ENCODE data around the gene INPP4A. TPM values are rescaled to one million over a fixed set of nuclear protein-coding genes. Genes with fewer than 3 reads are reported as not detected.

The INPP4A gene
- total RNA-seq, 4 donors from 2014 or later, result 30.2 to 45.1 (median 37.8) TPM

- peaks cover 14 to 70% (median 39%) of the 10 kb centered on the region in 3 donors for H3K4me1 ChIP-seq
- peak overlapping the region; percentile 93 to 99 (median 96) for H3K27ac ChIP-seq
- TF ChIP-seq POLR2A (IDR thresholded peaks at IDR 0.05), result no peak
- no peak for TF ChIP-seq EP300 (IDR thresholded peaks at IDR 0.05)
- TF ChIP-seq POLR2AphosphoS5 (IDR thresholded peaks at IDR 0.05), result no peak
- TF ChIP-seq, protein P1, sequence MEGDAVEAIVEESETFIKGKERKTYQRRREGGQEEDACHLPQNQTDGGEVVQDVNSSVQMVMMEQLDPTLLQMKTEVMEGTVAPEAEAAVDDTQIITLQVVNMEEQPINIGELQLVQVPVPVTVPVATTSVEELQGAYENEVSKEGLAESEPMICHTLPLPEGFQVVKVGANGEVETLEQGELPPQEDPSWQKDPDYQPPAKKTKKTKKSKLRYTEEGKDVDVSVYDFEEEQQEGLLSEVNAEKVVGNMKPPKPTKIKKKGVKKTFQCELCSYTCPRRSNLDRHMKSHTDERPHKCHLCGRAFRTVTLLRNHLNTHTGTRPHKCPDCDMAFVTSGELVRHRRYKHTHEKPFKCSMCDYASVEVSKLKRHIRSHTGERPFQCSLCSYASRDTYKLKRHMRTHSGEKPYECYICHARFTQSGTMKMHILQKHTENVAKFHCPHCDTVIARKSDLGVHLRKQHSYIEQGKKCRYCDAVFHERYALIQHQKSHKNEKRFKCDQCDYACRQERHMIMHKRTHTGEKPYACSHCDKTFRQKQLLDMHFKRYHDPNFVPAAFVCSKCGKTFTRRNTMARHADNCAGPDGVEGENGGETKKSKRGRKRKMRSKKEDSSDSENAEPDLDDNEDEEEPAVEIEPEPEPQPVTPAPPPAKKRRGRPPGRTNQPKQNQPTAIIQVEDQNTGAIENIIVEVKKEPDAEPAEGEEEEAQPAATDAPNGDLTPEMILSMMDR (IDR thresholded peaks at IDR 0.05), result no peak
- H3K27me3 ChIP-seq, result no peaks in the 10 kb centered on the region
- WGBS, 2 donors (ENCODE audit: low coverage in 1 of 2), result 3 to 7% methylated on average over 4 to 7 of the region's 7 CpGs
- no peaks in the 10 kb centered on the region for H3K9me3 ChIP-seq
- H3K4me3 ChIP-seq, result peak overlapping the region; percentile 97 to 99
- H3K36me3 ChIP-seq, result peaks cover 0 to 40% of the 10 kb centered on the region in 2 donors
- ATAC-seq, result no peak
Measured at GRCh38 chr2:98607741-98608115, 163.1 kb downstream of the INPP4A start.

DNA sequence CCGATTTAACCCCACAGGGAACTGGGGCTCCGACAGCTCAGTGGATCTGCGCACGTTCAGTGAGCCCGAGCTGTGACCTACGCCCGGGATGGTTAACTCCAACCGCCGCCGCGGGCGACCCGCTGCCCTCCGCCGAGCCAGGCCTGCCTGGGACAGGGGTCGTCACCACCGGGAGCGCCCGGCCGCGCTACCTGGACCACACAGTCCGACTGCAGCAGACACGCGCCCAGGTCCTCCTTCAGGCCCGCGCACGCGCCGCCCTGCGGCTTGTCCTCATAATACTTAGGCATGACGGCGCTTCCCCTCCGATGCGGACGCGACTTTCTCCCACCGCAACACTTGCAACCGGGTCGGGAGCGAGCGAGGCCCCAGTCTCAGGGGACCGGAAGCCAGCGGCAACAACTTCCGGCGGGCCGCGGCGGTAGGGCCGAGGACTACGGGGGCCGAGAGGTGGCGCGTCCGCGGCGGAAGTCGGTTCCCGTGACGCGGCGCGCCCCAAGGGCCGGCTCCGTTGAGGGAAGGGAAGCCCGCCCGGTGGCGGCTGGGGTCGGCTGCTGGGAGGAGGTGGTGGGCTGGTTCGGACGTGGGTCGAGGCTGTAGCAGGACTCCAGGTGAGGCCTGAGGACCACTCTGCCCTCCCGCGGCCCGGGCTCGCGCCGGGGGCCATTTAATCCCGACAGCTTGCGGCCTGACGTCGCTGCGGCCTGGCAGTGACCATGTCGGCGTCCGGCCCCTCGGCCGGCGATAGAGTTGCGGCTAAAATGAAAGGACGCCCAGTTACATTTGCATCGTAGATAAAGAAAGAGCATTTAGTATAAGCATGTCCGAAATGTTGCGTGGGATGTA is 163.7 kb downstream of the INPP4A start, which contains the start of the genes COA5 and UNC50:
COA5 (minus strand) TSS at position 397 of the 846 bp plus-strand sequence; CDS start at position 290, 107 bp downstream.
UNC50 (plus strand) TSS at position 474 of the 846 bp plus-strand sequence. CDS start 1,171 bp downstream, outside the sequence.
- H3K4me1 ChIP-seq, result peaks cover 14 to 74% (median 39%) of the 10 kb centered on the region in 3 donors
- 2% methylated on average over 9 of the region's 93 CpGs; no CpG with 5 or more reads in 1 of the 2 donors for WGBS, 2 donors (ENCODE audit: low coverage in 1 of 2)

DNA sequence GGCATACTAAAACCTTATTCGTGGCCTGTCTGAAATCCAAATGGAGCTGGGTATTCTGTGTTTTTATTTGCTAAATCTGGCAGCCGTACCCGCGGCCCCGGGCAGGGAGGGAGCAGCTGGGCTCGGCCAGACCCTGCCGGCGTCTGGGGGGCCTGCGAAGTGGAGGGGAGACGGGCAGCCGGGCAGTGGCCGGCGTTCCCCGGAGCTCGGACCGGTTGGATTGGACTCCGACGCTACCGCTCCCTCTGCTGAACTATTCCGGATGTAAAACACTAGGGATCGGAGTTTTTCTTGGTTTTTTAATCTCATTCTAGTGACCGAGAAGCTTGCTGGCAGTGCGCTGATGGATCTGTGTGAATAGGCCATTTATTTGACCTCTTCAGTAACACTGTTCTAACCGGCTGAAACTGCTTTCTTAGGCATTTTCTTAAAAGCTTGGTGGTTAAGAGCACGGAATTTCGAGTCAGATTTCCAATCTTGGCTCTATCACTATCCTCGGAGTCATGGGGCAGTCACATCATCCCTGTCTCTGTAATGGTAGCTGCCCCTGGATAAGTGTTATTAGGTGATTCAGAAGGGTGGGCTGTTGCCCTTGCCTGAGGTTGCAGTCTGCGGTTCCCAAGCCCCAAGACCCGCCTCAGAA is 164.4 kb downstream of the INPP4A start:
- peak overlapping the region; percentile 93 to 99 (median 96) for H3K27ac ChIP-seq
- TF ChIP-seq POLR2A (IDR thresholded peaks at IDR 0.05) (no peak), POLR2AphosphoS5 (IDR thresholded peaks at IDR 0.05) (no peak), EP300 (IDR thresholded peaks at IDR 0.05) (no peak)
- TF ChIP-seq, protein P1 (IDR thresholded peaks at IDR 0.05), result no peak
- no peaks in the 10 kb centered on the region for H3K9me3 ChIP-seq
- H3K36me3 ChIP-seq, result peaks cover 0 to 40% of the 10 kb centered on the region in 2 donors
- WGBS, 2 donors (ENCODE audit: low coverage in 1 of 2), result 1% methylated on average over 8 to 16 of the region's 29 CpGs
- peak overlapping the region; percentile 97 to 99 for H3K4me3 ChIP-seq
- H3K27me3 ChIP-seq, result no peaks in the 10 kb centered on the region
- H3K4me1 ChIP-seq, result peaks cover 14 to 74% (median 39%) of the 10 kb centered on the region in 3 donors
- ATAC-seq, result no peak

More for the DNA sequence above, 163.7 kb downstream of the INPP4A start, which contains the start of the genes COA5 and UNC50:
- peaks cover 0 to 40% of the 10 kb centered on the region in 2 donors for H3K36me3 ChIP-seq
- no peaks in the 10 kb centered on the region for H3K9me3 ChIP-seq
- peak within 1 kb of the TSS; percentile 93 to 99 (median 96) for H3K27ac ChIP-seq
- no peaks in the 10 kb centered on the region for H3K27me3 ChIP-seq
- peak within 1 kb of the TSS; percentile 97 to 99 for H3K4me3 ChIP-seq
- TF ChIP-seq POLR2AphosphoS5 (IDR thresholded peaks at IDR 0.05) (peak; percentile 96), EP300 (IDR thresholded peaks at IDR 0.05) (no peak), POLR2A (IDR thresholded peaks at IDR 0.05) (peak; percentile 87 to 89)
- TF ChIP-seq, protein P1 (IDR thresholded peaks at IDR 0.05), result peak in 3 of 4 experiments; percentile 3 to 30 (median 19)
- peak; percentile 96 for ATAC-seq

DNA sequence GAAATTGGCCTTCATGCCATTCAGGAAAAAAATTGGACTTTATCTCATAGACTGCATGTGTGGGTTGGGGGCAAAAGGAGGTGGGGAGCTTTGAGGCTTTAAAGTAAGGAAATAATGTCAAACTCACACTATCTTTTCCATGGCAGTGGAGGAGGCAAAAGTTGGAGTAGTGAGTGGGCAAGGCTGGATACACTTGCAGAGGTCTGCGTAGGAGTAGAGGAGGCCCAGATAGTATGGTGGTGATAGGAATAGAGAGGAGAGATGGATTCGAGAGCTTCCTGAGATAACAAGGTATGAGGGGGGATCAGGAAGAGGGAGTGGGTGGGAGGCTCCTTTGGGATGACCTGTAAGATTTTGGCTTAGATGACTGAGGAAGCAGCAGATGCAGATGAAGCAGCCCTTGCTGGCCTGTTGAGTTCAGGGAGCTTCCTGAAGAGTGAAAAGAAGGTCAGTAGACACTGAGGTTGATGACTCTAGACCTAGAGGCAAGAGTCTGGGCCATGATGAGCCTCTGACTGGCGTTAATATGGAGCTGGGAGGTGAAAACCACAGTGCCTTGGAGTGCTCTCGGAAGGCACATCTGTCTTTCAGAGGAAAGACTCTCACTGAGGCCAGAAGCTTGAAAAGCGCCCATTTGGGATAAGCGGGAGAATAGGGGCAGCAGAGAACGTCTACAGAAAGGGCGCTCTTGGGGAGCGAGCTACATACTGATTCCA is 169.5 kb downstream of the INPP4A start:
- WGBS, 2 donors (ENCODE audit: low coverage in 1 of 2), result 91 to 94% methylated on average over 7 to 9 of the region's 9 CpGs
- Histone ChIP-seq H3K4me3 (no peak overlapping the region), H3K27me3 (no peaks in the 10 kb centered on the region), H3K4me1 (peaks cover 3 to 44% (median 20%) of the 10 kb centered on the region in 3 donors), H3K27ac (no peak overlapping the region), H3K36me3 (peaks cover 2 to 88% of the 10 kb centered on the region in 2 donors), H3K9me3 (no peaks in the 10 kb centered on the region)
- TF ChIP-seq EP300 (IDR thresholded peaks at IDR 0.05), result no peak
- TF ChIP-seq, protein P1 (IDR thresholded peaks at IDR 0.05), result no peak
- TF ChIP-seq POLR2AphosphoS5 (IDR thresholded peaks at IDR 0.05), result no peak
- no peak for TF ChIP-seq POLR2A (IDR thresholded peaks at IDR 0.05)
- ATAC-seq, result no peak
